ENCODE data around the gene GAA. TPM values are rescaled to one million over a fixed set of nuclear protein-coding genes. Genes with fewer than 3 reads are reported as not detected.

Gene GAA
- total and polyA plus RNA-seq, 2 of the 8 experiments (the other 6 are each of a cell fraction or from before 2014, with no cell fraction given), result 14.8 to 30.0 TPM

- no peak overlapping the region for H3K56ac ChIP-seq (replicated peaks; ENCODE audit: insufficient read length, low read depth, low read length)
- H4K20me1 ChIP-seq (replicated peaks in 1 of 2; ENCODE audit: control insufficient read depth in 1 of 2, insufficient read depth in 2 of 2, low read length in 2 of 2), result no peaks in the 10 kb centered on the region
- no peaks in the 10 kb centered on the region for H3K79me1 ChIP-seq (ENCODE audit: low read depth, low read length)
- no peak overlapping the region; the same call in 1 of the 2 replicates for H3K18ac ChIP-seq (ENCODE audit: extremely low read depth, low read length)
- H2BK5ac ChIP-seq (ENCODE audit: low read depth, low read length), result no peak overlapping the region
- FAIRE-seq (no peak), DNase-seq (ENCODE audit: low read depth in 1 of 2, low spot score in 2 of 2) (no peak)
- H3K23ac ChIP-seq (ENCODE audit: insufficient read length), result no peak overlapping the region
- H3K4me3 ChIP-seq (ENCODE audit: extremely low read depth in 1 of 4, insufficient read depth in 2 of 4, low read depth in 3 of 4, low read length in 4 of 4), result no peak overlapping the region
- no peak overlapping the region for H3K4ac ChIP-seq (replicated peaks; ENCODE audit: insufficient read length, low read depth, low read length)
- no peak overlapping the region for H4K91ac ChIP-seq (replicated peaks; ENCODE audit: insufficient read length, low read length)
- no peaks in the 10 kb centered on the region for H3K23me2 ChIP-seq (ENCODE audit: low read depth, low read length)
- no peaks in the 10 kb centered on the region for H3K27me3 ChIP-seq (replicated peaks in 1 of 4; ENCODE audit: control insufficient read depth in 3 of 4, extremely low read depth in 1 of 4, insufficient read depth in 3 of 4, low read length in 3 of 4)
- no peak overlapping the region for H2AFZ ChIP-seq (ENCODE audit: low read length)
- H4K5ac ChIP-seq (ENCODE audit: insufficient read length, low read depth, low read length), result no peak overlapping the region
- H3K79me2 ChIP-seq (ENCODE audit: control insufficient read depth in 1 of 2, insufficient read depth in 2 of 2, low read length in 2 of 2), result no peaks in the 10 kb centered on the region
- H2BK20ac ChIP-seq (ENCODE audit: low read length), result no peak overlapping the region
- ChIA-PET CTCF (ENCODE audit: partially characterized antibody) (interaction anchor here (0.9 to 3.3 kb wide), 3 partner anchors 28 to 162 kb away, joined by 3 to 20 read pairs (median 3); no protein-coding TSS in a partner anchor), POLR2A (ENCODE audit: partially characterized antibody) (interaction anchor here (1.2 to 1.6 kb wide), 2 partner anchors 29 to 57 kb away, joined by 4 read pairs; partner anchors contain the start of gene EIF4A3)
- H2BK12ac ChIP-seq (ENCODE audit: low read depth, low read length), result no peak overlapping the region
- WGBS, 2 experiments (ENCODE audit: extremely low coverage in 1 of 2, insufficient coverage in 1 of 2, insufficient read length in 1 of 2, insufficient replicate concordance in 2 of 2, low coverage in 1 of 2, low lambda C conversion rate in 2 of 2, missing lambda C conversion rate in 1 of 2), result 92% methylated on average over 15 of the region's 16 CpGs; no CpG with 5 or more reads in 1 of the 2 experiments
- H3K4me2 ChIP-seq (ENCODE audit: insufficient read depth in 1 of 2, low read depth in 2 of 2, low read length in 2 of 2), result no peak overlapping the region
- no peaks in the 10 kb centered on the region for H3K36me3 ChIP-seq (ENCODE audit: control insufficient read depth in 2 of 4, insufficient read depth in 4 of 4, low read length in 3 of 4)
- no peak overlapping the region for H4K8ac ChIP-seq (ENCODE audit: extremely low read depth, insufficient read depth, low read length)
- H3K9me3 ChIP-seq (ENCODE audit: insufficient read depth in 2 of 2, low read depth in 1 of 2, low read length in 1 of 2), result no peaks in the 10 kb centered on the region
- no peak overlapping the region for H3K27ac ChIP-seq (ENCODE audit: low read depth, low read length)
- H3K4me1 ChIP-seq (replicated peaks in 1 of 4; ENCODE audit: control insufficient read depth in 3 of 4, insufficient read depth in 4 of 4, low read length in 3 of 4), result no peaks in the 10 kb centered on the region
- H3K14ac ChIP-seq (ENCODE audit: insufficient read length), result no peak overlapping the region
- no peak overlapping the region for H2BK120ac ChIP-seq (replicated peaks; ENCODE audit: low read depth, low read length)
- H2BK15ac ChIP-seq (ENCODE audit: low read length), result no peak overlapping the region
- no peak overlapping the region for H2AK5ac ChIP-seq (ENCODE audit: low read depth, low read length)
- H3K9ac ChIP-seq (replicated peaks in 1 of 4; ENCODE audit: extremely low read depth in 1 of 4, low read depth in 3 of 4, low read length in 3 of 4), result no peak overlapping the region
- TF ChIP-seq SP2 (IDR thresholded peaks at IDR 0.05; ENCODE audit: low read length) (no peak), BRCA1 (IDR thresholded peaks at IDR 0.05; ENCODE audit: low read depth, low read length) (no peak), RFX5 (IDR thresholded peaks at IDR 0.05; ENCODE audit: borderline replicate concordance, low read depth, low read length) (no peak), TAF1 (IDR thresholded peaks at IDR 0.05; ENCODE audit: low read depth, low read length) (no peak), CBX5 (IDR thresholded peaks at IDR 0.05; ENCODE audit: low read depth, low read length) (no peak), BACH1 (IDR thresholded peaks at IDR 0.05; ENCODE audit: low read length) (no peak), SIX5 (IDR thresholded peaks at IDR 0.05; ENCODE audit: low read depth, low read length) (no peak)
These were observed 11.6 kb upstream of the GAA start for GRCh38 chr17:80089762-80090161.
